ENCODE data around the gene ZC3H14. TPM values are rescaled to one million over a fixed set of nuclear protein-coding genes. Genes with fewer than 3 reads are reported as not detected.

Gene ZC3H14
- total RNA-seq, 1 experiment from 2014 or later = 66.2 TPM

DNA sequence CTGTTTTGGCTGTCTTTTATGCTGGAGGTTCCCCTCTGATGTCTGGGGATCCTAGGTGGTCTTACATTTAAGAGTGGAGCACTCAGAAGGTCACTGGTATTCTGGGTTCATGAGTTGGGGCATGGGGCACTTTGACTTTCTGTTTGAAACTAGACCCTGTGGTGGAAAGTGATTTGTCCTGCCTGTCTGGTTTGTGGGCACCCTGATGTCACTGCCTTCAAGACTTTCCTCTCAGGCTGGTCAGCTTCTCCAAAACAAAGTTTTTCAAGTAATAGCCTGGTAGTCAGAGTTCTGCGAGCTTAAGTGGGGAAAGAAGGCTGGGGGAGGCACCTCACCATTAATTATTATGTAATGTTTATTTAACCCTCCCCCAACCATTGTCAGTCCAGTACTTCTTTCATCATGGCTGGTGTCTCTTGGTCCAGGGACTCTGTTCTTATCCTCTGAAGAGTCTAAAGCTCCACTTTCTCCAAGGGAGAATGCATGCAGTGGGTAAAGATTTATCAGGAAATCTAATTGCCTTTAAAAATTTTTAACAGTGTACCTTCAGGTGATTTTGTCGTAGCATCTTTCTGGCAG, 35.3 kb downstream of the ZC3H14 start:
- H2AFZ ChIP-seq (ENCODE audit: low read depth, low read length, poor library complexity, severe bottlenecking) = no peak overlapping the region
- ChIA-PET POLR2A (no interaction called here), CTCF (no interaction called here), RAD21 (ENCODE audit: low non-redundant PET in 1 of 2, low total read pairs in 2 of 2, uncharacterized antibody in 2 of 2, unreplicated experiment in 2 of 2) (no interaction called here)
- H3K9me2 ChIP-seq (ENCODE audit: insufficient read depth) = no peaks in the 10 kb centered on the region
- TF ChIP-seq CEBPB (IDR thresholded peaks at IDR 0.05; ENCODE audit: low read depth) = no peak
- TF ChIP-seq ZFX (IDR thresholded peaks at IDR 0.05) = no peak
- TF ChIP-seq EZH2 (IDR thresholded peaks at IDR 0.05) = no peak
- no peak for TF ChIP-seq POLR2A (IDR thresholded peaks at IDR 0.05; ENCODE audit: borderline replicate concordance, extremely low read depth, insufficient read depth, insufficient read length)
- TF ChIP-seq SIN3A (IDR thresholded peaks at IDR 0.05; ENCODE audit: low read depth) = no peak
- TF ChIP-seq, protein P1, sequence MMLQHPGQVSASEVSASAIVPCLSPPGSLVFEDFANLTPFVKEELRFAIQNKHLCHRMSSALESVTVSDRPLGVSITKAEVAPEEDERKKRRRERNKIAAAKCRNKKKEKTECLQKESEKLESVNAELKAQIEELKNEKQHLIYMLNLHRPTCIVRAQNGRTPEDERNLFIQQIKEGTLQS (IDR thresholded peaks at IDR 0.05) = no peak
- no peak for TF ChIP-seq RAD21 (IDR thresholded peaks at IDR 0.05; ENCODE audit: low read depth)
- no peak for TF ChIP-seq SP1 (IDR thresholded peaks at IDR 0.05; ENCODE audit: low read depth)
- no peak for TF ChIP-seq JUND (IDR thresholded peaks at IDR 0.05)
- TF ChIP-seq, protein P2, sequence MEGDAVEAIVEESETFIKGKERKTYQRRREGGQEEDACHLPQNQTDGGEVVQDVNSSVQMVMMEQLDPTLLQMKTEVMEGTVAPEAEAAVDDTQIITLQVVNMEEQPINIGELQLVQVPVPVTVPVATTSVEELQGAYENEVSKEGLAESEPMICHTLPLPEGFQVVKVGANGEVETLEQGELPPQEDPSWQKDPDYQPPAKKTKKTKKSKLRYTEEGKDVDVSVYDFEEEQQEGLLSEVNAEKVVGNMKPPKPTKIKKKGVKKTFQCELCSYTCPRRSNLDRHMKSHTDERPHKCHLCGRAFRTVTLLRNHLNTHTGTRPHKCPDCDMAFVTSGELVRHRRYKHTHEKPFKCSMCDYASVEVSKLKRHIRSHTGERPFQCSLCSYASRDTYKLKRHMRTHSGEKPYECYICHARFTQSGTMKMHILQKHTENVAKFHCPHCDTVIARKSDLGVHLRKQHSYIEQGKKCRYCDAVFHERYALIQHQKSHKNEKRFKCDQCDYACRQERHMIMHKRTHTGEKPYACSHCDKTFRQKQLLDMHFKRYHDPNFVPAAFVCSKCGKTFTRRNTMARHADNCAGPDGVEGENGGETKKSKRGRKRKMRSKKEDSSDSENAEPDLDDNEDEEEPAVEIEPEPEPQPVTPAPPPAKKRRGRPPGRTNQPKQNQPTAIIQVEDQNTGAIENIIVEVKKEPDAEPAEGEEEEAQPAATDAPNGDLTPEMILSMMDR (IDR thresholded peaks at IDR 0.05 in 2 of 3, conservative IDR thresholded peaks at IDR 0.05 in 1 of 3; ENCODE audit: borderline replicate concordance in 1 of 3, insufficient read depth in 1 of 3, low read depth in 2 of 3, low read length in 2 of 3) = no peak
- TF ChIP-seq TCF7L2 (IDR thresholded peaks at IDR 0.05; ENCODE audit: borderline replicate concordance, extremely low read depth, insufficient read depth, insufficient read length) = no peak
- no peak for TF ChIP-seq SRF (IDR thresholded peaks at IDR 0.05; ENCODE audit: low read depth)
- TF ChIP-seq, protein P3, sequence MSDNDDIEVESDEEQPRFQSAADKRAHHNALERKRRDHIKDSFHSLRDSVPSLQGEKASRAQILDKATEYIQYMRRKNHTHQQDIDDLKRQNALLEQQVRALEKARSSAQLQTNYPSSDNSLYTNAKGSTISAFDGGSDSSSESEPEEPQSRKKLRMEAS (IDR thresholded peaks at IDR 0.05) = no peak
- no peak for TF ChIP-seq EZH2phosphoT487 (IDR thresholded peaks at IDR 0.05; ENCODE audit: borderline replicate concordance)
- no peak for TF ChIP-seq FOSL1 (IDR thresholded peaks at IDR 0.05; ENCODE audit: low read depth)
- TF ChIP-seq POLR2AphosphoS5 (IDR thresholded peaks at IDR 0.05; ENCODE audit: low read depth, low read length) = no peak
- TF ChIP-seq, protein P4, sequence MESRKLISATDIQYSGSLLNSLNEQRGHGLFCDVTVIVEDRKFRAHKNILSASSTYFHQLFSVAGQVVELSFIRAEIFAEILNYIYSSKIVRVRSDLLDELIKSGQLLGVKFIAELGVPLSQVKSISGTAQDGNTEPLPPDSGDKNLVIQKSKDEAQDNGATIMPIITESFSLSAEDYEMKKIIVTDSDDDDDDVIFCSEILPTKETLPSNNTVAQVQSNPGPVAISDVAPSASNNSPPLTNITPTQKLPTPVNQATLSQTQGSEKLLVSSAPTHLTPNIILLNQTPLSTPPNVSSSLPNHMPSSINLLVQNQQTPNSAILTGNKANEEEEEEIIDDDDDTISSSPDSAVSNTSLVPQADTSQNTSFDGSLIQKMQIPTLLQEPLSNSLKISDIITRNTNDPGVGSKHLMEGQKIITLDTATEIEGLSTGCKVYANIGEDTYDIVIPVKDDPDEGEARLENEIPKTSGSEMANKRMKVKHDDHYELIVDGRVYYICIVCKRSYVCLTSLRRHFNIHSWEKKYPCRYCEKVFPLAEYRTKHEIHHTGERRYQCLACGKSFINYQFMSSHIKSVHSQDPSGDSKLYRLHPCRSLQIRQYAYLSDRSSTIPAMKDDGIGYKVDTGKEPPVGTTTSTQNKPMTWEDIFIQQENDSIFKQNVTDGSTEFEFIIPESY (IDR thresholded peaks at IDR 0.05; ENCODE audit: extremely low read depth, insufficient replicate concordance, low read length) = no peak
- no peak for TF ChIP-seq CBX3 (IDR thresholded peaks at IDR 0.05; ENCODE audit: low read depth)
- TF ChIP-seq, protein P5, sequence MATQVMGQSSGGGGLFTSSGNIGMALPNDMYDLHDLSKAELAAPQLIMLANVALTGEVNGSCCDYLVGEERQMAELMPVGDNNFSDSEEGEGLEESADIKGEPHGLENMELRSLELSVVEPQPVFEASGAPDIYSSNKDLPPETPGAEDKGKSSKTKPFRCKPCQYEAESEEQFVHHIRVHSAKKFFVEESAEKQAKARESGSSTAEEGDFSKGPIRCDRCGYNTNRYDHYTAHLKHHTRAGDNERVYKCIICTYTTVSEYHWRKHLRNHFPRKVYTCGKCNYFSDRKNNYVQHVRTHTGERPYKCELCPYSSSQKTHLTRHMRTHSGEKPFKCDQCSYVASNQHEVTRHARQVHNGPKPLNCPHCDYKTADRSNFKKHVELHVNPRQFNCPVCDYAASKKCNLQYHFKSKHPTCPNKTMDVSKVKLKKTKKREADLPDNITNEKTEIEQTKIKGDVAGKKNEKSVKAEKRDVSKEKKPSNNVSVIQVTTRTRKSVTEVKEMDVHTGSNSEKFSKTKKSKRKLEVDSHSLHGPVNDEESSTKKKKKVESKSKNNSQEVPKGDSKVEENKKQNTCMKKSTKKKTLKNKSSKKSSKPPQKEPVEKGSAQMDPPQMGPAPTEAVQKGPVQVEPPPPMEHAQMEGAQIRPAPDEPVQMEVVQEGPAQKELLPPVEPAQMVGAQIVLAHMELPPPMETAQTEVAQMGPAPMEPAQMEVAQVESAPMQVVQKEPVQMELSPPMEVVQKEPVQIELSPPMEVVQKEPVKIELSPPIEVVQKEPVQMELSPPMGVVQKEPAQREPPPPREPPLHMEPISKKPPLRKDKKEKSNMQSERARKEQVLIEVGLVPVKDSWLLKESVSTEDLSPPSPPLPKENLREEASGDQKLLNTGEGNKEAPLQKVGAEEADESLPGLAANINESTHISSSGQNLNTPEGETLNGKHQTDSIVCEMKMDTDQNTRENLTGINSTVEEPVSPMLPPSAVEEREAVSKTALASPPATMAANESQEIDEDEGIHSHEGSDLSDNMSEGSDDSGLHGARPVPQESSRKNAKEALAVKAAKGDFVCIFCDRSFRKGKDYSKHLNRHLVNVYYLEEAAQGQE (IDR thresholded peaks at IDR 0.05; ENCODE audit: low read depth) = no peak
- TF ChIP-seq ELF1 (IDR thresholded peaks at IDR 0.05; ENCODE audit: borderline replicate concordance, low read depth) = no peak
- DNase-seq (ENCODE audit: low read depth, low spot score) (no peak), ATAC-seq (no peak)
- H3K9ac ChIP-seq (ENCODE audit: low read length) = no peak overlapping the region
- H3K27me3 ChIP-seq (ENCODE audit: insufficient read depth, low read length) = no peaks in the 10 kb centered on the region
- no peak overlapping the region for H3K4me3 ChIP-seq (replicated peaks in 1 of 2; ENCODE audit: low read depth in 1 of 2, low read length in 2 of 2)
- no peaks in the 10 kb centered on the region for H4K20me1 ChIP-seq (ENCODE audit: insufficient read depth)
- H3K4me1 ChIP-seq (ENCODE audit: control insufficient read depth in 1 of 2, insufficient read depth in 2 of 2, low read length in 2 of 2) = no peaks in the 10 kb centered on the region
- no TSS peak for BruUV-seq (replicated peaks)
- H3K79me2 ChIP-seq (ENCODE audit: insufficient read depth, low read length) = 0 out of 2 replicates have a peak, but pooled peaks cover 7% of the 10 kb centered on the region
- no peak overlapping the region for H3K4me2 ChIP-seq (ENCODE audit: low read length)
- H3K27ac ChIP-seq (ENCODE audit: low read depth, low read length) = no peak overlapping the region
- intact Hi-C loops (cut with micrococcal nuclease) = no loop called here
- peaks cover 42 to 47% of the 10 kb centered on the region in 2 experiments for H3K36me3 ChIP-seq (ENCODE audit: control insufficient read depth in 1 of 2, insufficient read depth in 2 of 2, low read length in 2 of 2)
- H3K9me3 ChIP-seq (ENCODE audit: control insufficient read depth in 1 of 2, insufficient read depth in 1 of 2, low read depth in 1 of 2, low read length in 2 of 2) = no peaks in the 10 kb centered on the region
